ENCODE results near the gene KCNMB4.
"Not testable (repeated sequence)": the region's sequence is repeated elsewhere in the genome, so short reads cannot be mapped to it uniquely, and the experiment has no call there.

The KCNMB4 gene

DNA sequence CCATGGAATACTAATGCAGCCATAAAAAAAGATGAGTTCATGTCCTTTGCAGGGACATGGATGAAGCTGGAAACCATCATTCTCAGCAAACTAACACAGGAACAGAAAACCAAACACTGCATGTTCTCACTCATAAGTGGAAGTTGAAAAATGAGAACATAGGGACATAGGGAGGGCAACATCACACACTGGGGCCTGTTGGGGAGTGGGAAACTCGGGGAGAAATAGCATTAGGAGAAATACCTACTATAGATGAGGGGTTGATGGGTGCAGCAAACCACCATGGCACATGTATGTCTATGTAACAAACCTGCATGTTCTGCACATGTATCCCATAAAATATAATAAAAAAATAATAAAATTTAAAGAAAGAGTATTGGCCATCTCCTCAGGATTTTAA lies 26.5 kb downstream of the KCNMB4 start:
- H3K4me1 ChIP-seq; H3K36me3 ChIP-seq (replicated peaks); H3K27me3 ChIP-seq (ENCODE audit: low read depth); H3K9me3 ChIP-seq; DNase-seq (ENCODE audit: low spot score in 2 of 2); in situ Hi-C loops (cut with MboI; ENCODE audit: low sequenced_read_pairs); H3K4me3 ChIP-seq: not testable (repeated sequence)

DNA sequence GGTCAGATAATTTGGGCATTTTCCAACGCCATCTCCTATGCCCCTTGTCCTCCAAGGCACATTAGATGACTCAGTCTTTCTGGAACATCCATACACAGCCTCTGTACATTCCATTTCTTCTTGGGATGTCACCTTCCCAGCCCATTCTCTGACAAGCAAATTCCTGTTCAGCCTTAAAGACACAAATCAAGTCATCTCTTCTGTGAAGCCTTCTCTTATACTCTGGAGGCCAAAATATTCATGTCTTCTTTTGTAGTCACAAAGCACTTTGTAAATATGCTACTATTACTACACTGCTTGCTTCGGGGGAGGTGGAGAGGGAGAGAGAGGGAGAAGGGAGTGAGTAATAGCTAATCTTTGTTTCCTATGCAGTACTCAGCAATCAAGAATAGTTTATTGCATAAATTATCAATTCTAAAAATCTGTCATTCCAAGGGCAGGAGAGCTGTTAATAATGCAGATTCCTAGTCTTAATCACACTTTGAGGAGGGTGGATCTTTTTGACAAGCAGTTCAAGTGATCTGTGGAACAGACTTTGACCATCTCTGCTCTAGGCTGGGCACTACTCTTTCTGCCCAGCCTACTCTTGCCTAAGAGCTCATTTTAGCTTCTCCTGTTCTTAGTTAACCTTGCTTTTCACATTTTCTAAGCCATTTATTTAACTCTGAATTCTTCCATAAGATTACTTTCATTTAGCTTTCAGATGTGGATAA lies 27.9 kb downstream of the KCNMB4 start:
- no peak overlapping the region for H3K4me3 ChIP-seq
- H3K9me3 ChIP-seq = no peaks in the 10 kb centered on the region
- H3K36me3 ChIP-seq (replicated peaks) = no peaks in the 10 kb centered on the region
- no peaks in the 10 kb centered on the region for H3K4me1 ChIP-seq
- in situ Hi-C loops (cut with MboI; ENCODE audit: low sequenced_read_pairs) = no loop called here
- no peak for DNase-seq (ENCODE audit: low spot score in 2 of 2)
- no peaks in the 10 kb centered on the region for H3K27me3 ChIP-seq (ENCODE audit: low read depth)

DNA sequence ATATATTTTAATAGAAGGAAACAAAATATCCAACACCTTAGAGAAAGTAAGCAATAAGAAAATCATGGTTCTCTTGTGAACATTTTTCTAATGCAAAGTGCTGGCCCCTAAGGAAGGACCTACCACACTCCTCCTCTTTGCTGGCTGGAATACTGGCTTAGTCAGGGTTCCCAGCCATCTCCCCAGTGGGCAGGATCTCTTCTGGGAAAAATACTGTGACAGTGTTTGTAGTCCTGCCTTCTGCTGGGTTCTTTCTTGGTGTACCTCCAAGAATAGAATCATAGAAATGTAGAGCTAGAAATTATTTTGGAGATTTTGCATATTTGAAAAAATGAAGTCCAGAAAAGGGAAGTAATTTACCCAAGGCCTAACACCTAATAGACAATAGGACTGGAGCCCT lies 31.9 kb downstream of the KCNMB4 start:
- H3K4me1 ChIP-seq = no peaks in the 10 kb centered on the region
- H3K4me3 ChIP-seq = no peak overlapping the region
- no peaks in the 10 kb centered on the region for H3K27me3 ChIP-seq (ENCODE audit: low read depth)
- H3K36me3 ChIP-seq (replicated peaks) = no peaks in the 10 kb centered on the region; the same call in 1 of the 2 replicates
- no peak for DNase-seq (ENCODE audit: low spot score in 2 of 2)
- no peaks in the 10 kb centered on the region for H3K9me3 ChIP-seq
- in situ Hi-C loops (cut with MboI; ENCODE audit: low sequenced_read_pairs) = no loop called here

DNA sequence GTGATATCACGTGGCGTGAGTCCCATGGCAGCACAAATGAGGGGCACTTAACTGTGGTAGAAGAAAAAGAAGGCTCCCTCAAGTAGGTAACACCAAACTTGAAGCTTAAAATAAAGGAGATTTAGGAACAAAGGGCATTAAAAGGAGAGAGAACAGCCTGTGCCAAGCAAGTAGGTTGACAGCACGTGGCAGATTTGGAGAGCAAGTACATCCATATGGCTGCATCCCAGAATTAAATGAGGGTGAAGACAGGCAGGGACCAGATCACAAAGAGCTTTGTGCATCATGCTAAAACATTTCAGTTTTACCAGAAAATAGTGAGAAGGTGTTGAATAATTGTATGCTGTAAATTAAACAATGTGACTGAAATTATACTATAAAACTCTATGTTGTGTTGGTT lies 32.8 kb downstream of the KCNMB4 start:
- Histone ChIP-seq H3K9me3 (no peaks in the 10 kb centered on the region), H3K4me1 (peaks cover 6% of the 10 kb centered on the region), H3K4me3 (no peak overlapping the region), H3K27me3 (ENCODE audit: low read depth) (no peaks in the 10 kb centered on the region), H3K36me3 (replicated peaks) (no peaks in the 10 kb centered on the region; the same call in 1 of the 2 replicates)
- DNase-seq (ENCODE audit: low spot score in 2 of 2) = no peak
- in situ Hi-C loops (cut with MboI; ENCODE audit: low sequenced_read_pairs) = no loop called here

DNA sequence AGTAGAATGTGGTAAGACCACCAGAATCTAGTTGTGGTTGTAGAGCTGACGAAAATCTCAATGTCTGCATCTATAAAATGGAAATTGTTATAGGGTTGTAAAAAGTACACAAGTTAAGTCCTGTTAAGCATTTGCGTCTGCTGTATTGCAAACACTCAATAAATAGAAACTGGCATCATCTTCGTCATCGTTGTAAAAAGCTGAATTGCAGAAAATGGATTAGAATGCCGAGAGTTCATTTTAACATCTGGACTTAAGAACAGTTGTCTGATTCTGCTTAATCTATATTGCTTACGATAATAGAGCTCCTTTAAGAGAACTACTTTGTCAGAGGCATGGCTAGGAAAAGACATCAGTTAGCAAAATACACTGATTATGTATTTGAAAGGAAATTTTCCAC lies 33.2 kb downstream of the KCNMB4 start:
- in situ Hi-C loops (cut with MboI; ENCODE audit: low sequenced_read_pairs) = no loop called here
- Histone ChIP-seq H3K4me3 (no peak overlapping the region), H3K27me3 (ENCODE audit: low read depth) (no peaks in the 10 kb centered on the region), H3K36me3 (replicated peaks) (no peaks in the 10 kb centered on the region; the same call in 1 of the 2 replicates), H3K9me3 (no peaks in the 10 kb centered on the region), H3K4me1 (peaks cover 8% of the 10 kb centered on the region)
- no peak for DNase-seq (ENCODE audit: low spot score in 2 of 2)

DNA sequence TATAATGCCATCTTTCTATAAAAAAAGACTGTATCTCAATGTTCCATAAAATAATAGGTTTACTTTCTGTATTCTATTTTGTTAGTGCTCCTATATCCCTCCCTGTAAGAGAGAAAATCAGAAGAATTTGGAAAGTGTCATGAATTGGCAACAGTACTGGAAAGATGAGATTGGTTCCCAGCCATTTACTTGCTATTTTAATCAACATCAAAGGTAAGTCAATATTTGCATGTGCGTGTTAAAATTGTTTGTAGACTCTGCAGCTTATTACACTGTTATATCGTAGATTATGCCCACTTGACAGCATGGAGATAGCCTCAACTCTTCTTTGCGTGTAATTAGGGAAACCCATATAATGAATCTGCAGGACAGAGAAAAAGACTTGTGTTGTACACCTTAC lies 34.0 kb downstream of the KCNMB4 start:
- Histone ChIP-seq H3K4me3 (no peak overlapping the region), H3K4me1 (peaks cover 13% of the 10 kb centered on the region), H3K36me3 (replicated peaks) (no peaks in the 10 kb centered on the region; the same call in 1 of the 2 replicates), H3K9me3 (no peaks in the 10 kb centered on the region), H3K27me3 (ENCODE audit: low read depth) (no peaks in the 10 kb centered on the region)
- in situ Hi-C loops (cut with MboI; ENCODE audit: low sequenced_read_pairs) = no loop called here
- no peak for DNase-seq (ENCODE audit: low spot score in 2 of 2)

DNA sequence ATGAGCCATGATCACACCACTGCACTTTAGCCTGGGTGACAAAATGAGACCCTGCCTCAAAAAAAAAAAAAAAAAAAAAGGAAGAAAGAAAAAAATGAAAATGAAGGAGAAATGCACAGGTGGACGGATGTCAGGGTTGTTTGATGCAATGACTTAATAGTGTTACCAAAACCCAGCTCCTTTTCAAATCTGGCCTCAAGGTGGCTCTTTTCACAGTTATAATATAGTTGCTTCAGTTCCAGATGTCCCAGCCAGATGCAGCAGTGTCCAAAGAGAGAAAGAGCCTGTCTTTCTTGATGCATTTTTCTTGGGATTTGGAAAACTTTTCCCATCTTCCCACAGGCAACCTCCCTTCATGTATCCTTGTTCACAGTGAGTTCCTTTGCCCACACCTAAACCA lies 36.5 kb downstream of the KCNMB4 start:
- Histone ChIP-seq H3K4me3 (no peak overlapping the region), H3K36me3 (replicated peaks) (no peaks in the 10 kb centered on the region; the same call in 1 of the 2 replicates), H3K4me1 (peaks cover 13% of the 10 kb centered on the region), H3K27me3 (ENCODE audit: low read depth) (no peaks in the 10 kb centered on the region), H3K9me3 (no peaks in the 10 kb centered on the region)
- in situ Hi-C loops (cut with MboI; ENCODE audit: low sequenced_read_pairs) = no loop called here
- DNase-seq (ENCODE audit: low spot score in 2 of 2) = no peak

DNA sequence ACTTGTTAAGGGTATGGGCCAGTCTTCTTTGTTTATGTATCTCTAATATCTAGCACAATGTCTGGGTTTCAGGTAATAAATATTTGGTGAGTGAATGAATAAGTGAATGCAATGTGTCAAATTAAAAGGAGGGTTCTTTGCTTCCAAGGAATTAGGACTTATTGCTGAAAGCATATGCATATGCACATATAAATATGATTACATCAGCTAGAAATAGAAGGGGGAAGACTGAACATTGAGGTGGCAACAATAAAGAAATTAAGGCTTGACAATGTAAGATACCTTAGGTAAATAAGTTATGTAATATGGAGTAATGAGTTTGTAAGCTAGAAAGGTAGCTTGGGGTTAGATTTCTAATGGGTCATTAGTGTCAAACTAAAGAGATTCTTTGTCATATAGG lies 37.7 kb downstream of the KCNMB4 start:
- in situ Hi-C loops (cut with MboI; ENCODE audit: low sequenced_read_pairs) = no loop called here

DNA sequence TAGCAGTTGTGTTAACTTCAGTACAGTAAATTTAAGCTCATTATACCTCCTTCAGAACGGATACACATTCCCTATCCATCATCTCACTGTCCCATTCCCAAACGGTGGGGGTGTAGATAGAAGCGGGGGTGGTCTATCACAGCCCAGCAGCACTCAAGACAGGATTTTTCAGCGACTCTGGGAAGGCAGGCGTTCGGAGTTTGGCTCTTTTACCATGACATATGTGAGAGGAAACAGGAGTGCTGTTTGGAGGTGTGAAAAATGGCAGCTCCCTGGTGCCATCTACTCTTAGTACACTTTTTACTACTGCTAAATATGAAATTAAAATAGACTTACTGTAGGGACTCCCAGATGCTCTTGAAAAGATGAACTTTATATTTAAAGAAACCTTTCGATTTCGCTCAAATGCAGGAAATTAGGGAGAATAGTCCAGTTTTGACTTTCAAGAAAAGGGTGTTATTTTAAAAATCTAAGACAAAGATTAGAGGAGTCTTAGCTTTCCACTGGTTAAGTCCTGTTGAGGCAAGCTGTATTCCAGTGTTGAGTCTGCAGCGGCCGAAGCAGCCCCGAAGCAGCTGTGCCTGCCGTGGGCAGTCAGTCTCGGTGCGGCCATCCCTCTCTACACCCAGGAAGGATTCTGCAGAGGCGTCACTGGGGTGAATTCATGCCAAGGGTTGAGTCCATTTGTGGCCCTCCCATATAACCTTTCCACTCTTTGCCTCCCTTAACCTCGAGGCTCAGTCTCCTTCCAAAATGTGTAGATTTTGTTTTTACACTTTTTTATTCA lies 42.1 kb downstream of the KCNMB4 start:
- in situ Hi-C loops (cut with MboI; ENCODE audit: low sequenced_read_pairs) = no loop called here
- no peaks in the 10 kb centered on the region for H3K27me3 ChIP-seq (ENCODE audit: low read depth)
- H3K9me3 ChIP-seq = no peaks in the 10 kb centered on the region
- DNase-seq (ENCODE audit: low spot score in 2 of 2) = no peak
- H3K4me1 ChIP-seq = peaks cover 13% of the 10 kb centered on the region
- no peak overlapping the region for H3K4me3 ChIP-seq
- H3K36me3 ChIP-seq (replicated peaks) = no peaks in the 10 kb centered on the region

More for the DNA sequence above, 37.7 kb downstream of the KCNMB4 start:
- H3K9me3 ChIP-seq = no peaks in the 10 kb centered on the region
- no peaks in the 10 kb centered on the region; the same call in 1 of the 2 replicates for H3K36me3 ChIP-seq (replicated peaks)
- H3K27me3 ChIP-seq (ENCODE audit: low read depth) = no peaks in the 10 kb centered on the region
- peak in 1 of 2 experiments; percentile 19 for DNase-seq (ENCODE audit: low spot score in 2 of 2)
- no peak overlapping the region for H3K4me3 ChIP-seq
- peaks cover 13% of the 10 kb centered on the region for H3K4me1 ChIP-seq

DNA sequence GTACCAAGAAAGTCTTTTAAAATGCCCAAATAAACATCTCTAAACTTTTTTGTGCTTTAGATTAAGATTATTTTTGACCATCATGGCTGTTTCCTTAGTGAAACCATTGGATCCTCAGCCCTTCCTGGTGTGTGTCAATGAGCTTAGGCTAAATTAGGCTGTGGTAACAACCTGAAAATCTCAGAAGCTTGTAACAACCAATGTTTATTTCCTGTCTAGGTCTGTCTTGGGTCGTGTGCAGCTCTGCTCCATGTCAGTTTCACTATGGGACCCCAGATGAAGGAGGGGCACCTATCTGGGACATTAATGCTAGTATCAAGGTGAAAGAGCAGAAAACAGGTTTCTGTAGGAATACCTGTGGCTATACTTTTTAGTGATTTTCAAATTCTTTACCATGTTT lies 49.9 kb downstream of the KCNMB4 start:
- Histone ChIP-seq H3K9me3 (no peaks in the 10 kb centered on the region), H3K4me3 (no peak overlapping the region), H3K36me3 (replicated peaks) (no peaks in the 10 kb centered on the region), H3K4me1 (no peaks in the 10 kb centered on the region), H3K27me3 (ENCODE audit: low read depth) (no peaks in the 10 kb centered on the region)
- in situ Hi-C loops (cut with MboI; ENCODE audit: low sequenced_read_pairs) = no loop called here
- DNase-seq (ENCODE audit: low spot score in 2 of 2) = no peak

DNA sequence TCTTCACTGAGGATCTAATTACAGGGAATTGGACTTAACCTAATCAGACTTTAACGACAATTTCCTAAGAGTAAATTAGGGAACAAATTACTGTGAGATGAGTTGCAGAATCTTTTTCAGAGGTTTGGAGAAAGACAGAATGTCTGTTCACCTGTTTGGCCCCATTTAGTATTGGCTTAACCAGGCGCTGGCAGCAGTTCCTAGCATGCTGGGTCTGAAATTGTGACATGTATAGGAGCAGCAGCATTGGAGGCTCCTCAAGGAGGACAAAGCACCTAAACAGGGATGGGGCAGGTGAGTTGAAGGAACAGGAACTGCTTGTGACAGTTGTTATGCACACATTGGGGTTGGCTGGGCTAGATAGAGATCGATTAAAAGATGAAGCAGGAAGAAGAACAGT lies 51.0 kb downstream of the KCNMB4 start:
- Histone ChIP-seq H3K36me3 (replicated peaks) (no peaks in the 10 kb centered on the region), H3K27me3 (ENCODE audit: low read depth) (no peaks in the 10 kb centered on the region), H3K4me1 (no peaks in the 10 kb centered on the region), H3K9me3 (no peaks in the 10 kb centered on the region), H3K4me3 (no peak overlapping the region)
- DNase-seq (ENCODE audit: low spot score in 2 of 2) = no peak
- in situ Hi-C loops (cut with MboI; ENCODE audit: low sequenced_read_pairs) = no loop called here

DNA sequence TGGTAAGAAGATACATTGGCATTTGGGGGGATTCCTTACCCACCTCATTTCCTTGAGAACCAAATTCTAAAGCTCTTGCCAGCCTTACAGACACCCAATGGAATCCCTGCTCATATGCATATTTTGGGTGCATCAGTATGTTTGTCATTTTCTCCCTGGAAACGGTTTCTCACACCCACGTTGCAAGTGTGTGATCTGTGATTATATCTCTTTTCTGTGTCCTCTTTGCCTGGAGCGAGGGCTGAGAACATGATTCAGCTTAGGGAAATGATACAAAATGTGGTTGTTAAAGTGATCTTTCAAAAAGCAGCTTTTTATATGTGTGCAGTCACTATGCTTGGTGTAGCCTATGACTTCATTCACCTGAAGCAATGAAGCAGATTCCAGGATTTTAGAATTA lies 52.0 kb downstream of the KCNMB4 start:
- H3K4me1 ChIP-seq = no peaks in the 10 kb centered on the region
- no peaks in the 10 kb centered on the region for H3K27me3 ChIP-seq (ENCODE audit: low read depth)
- H3K36me3 ChIP-seq (replicated peaks) = no peaks in the 10 kb centered on the region
- in situ Hi-C loops (cut with MboI; ENCODE audit: low sequenced_read_pairs) = no loop called here
- DNase-seq (ENCODE audit: low spot score in 2 of 2) = no peak
- no peak overlapping the region for H3K4me3 ChIP-seq
- no peaks in the 10 kb centered on the region for H3K9me3 ChIP-seq

DNA sequence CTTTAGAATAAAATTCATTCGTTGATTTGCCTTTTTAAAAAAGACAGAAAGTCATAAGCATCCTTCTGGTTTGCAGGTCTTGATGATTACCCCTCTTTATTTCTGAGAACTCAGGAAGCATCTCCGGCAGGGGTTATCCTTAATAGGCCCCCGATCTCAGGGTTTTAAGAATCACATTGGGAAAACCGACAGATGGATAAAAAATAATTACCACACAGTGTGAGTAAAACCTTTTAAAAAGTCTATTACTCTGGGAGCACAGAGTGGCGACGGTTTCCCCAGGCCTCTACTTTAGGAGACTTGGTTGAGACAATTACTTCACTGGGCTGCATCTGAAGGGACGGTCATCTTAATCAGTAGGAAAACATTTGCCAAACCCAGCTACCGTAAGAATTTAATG lies 56.5 kb downstream of the KCNMB4 start:
- in situ Hi-C loops (cut with MboI; ENCODE audit: low sequenced_read_pairs) = no loop called here
- no peak for DNase-seq (ENCODE audit: low spot score in 2 of 2)
- Histone ChIP-seq H3K9me3 (no peaks in the 10 kb centered on the region), H3K4me1 (no peaks in the 10 kb centered on the region), H3K36me3 (replicated peaks) (no peaks in the 10 kb centered on the region), H3K4me3 (no peak overlapping the region), H3K27me3 (ENCODE audit: low read depth) (no peaks in the 10 kb centered on the region)

DNA sequence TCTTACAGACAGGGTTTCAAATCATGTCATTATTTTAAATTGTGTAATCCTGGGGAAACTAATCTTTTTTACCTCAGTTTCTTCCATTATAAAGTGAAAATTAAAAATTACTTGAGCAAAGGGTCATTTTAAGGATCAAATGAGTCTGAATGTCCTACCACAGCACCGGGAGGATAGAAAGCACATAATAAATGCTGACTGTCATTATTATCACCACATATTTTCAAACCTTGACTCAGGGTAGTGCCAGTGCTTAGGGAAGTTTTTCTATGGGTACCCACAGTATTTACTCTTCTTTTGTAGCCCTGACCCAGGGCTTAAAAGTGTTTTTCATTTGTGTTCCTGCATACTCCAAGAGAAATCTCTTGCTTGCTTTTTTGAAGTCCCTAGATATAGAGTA lies 60.5 kb downstream of the KCNMB4 start:
- Histone ChIP-seq H3K4me1 (no peaks in the 10 kb centered on the region), H3K9me3 (no peaks in the 10 kb centered on the region), H3K36me3 (replicated peaks) (no peaks in the 10 kb centered on the region), H3K4me3 (no peak overlapping the region), H3K27me3 (ENCODE audit: low read depth) (no peaks in the 10 kb centered on the region)
- in situ Hi-C loops (cut with MboI; ENCODE audit: low sequenced_read_pairs) = no loop called here
- DNase-seq (ENCODE audit: low spot score in 2 of 2) = no peak

Measured in HAP-1 (cell line).